CD4-positive, CD25-positive, alpha-beta regulatory T cell (primary cell): ENCODE measurements around the gene IFNAR1. TPM values are rescaled to one million over a fixed set of nuclear protein-coding genes. Genes with fewer than 3 reads are reported as not detected.
"Not testable (repeated sequence)": the region's sequence is repeated elsewhere in the genome, so short reads cannot be mapped to it uniquely, and the experiment has no call there.

Source experiments
- ATAC-seq, 2 donors: fragments of 150-1000 bp; cut with Tn5 transposase; one replicate each; pipeline ENCODE4 v1.10.0; 2021; ENCODE audit warnings: low read depth in 2 of 2, moderate number of reproducible peaks in 2 of 2, moderate library complexity in 1 of 2
- DNase-seq, 3 donors: peaks; one replicate each; pipeline versions ENCODE4 v3.0.0 to v3.0.0-alpha.2; 2012 to 2022; ENCODE audit warnings: mixed read lengths in 1 of 3
- H3K27ac ChIP-seq: one replicate; pipeline ENCODE4 v1.7.0; 2013; ENCODE audit warnings: mild to moderate bottlenecking, low read length; ENCODE audit not compliant: insufficient read depth, poor library complexity, severe bottlenecking
- H3K27me3 ChIP-seq: one replicate; pipeline ENCODE4 v1.7.0; 2013; ENCODE audit warnings: low read length; ENCODE audit not compliant: control insufficient read depth, insufficient read depth
- H3K36me3 ChIP-seq: one replicate; pipeline ENCODE4 v1.7.0; 2013; ENCODE audit warnings: mild to moderate bottlenecking, low read length, moderate library complexity; ENCODE audit not compliant: control insufficient read depth, insufficient read depth
- H3K4me1 ChIP-seq: 2 replicates; pipeline ENCODE4 v1.7.0; 2013; ENCODE audit warnings: mild to moderate bottlenecking, low read length; ENCODE audit not compliant: insufficient read depth, control insufficient read depth, poor library complexity, severe bottlenecking
- H3K4me3 ChIP-seq: one replicate; pipeline ENCODE4 v1.7.0; 2013; ENCODE audit warnings: low read depth, mild to moderate bottlenecking, low read length, moderate library complexity
- H3K9me3 ChIP-seq, 2 experiments: 1 replicate in 1 of 2; 2 replicates in 1 of 2; pipeline ENCODE4 v1.7.0; 2013; ENCODE audit warnings: low read length in 2 of 2, mild to moderate bottlenecking in 1 of 2, moderate library complexity in 1 of 2; ENCODE audit not compliant: control insufficient read depth in 2 of 2
- H3K27ac Mint-ChIP-seq, 3 donors: one replicate each; pipeline ENCODE4 v1.8.0; 2020 to 2022; ENCODE audit warnings: mild to moderate bottlenecking in 3 of 3, mixed read lengths in 3 of 3, moderate library complexity in 2 of 3
- H3K27me3 Mint-ChIP-seq: one replicate; pipeline ENCODE4 v1.8.0; 2022; ENCODE audit warnings: mild to moderate bottlenecking, mixed read lengths
- H3K36me3 Mint-ChIP-seq: one replicate; pipeline ENCODE4 v1.8.0; 2020; ENCODE audit warnings: mixed read lengths
- H3K4me1 Mint-ChIP-seq, 4 donors: one replicate each; pipeline ENCODE4 v1.8.0; 2020 to 2022; ENCODE audit warnings: mixed read lengths in 4 of 4, mild to moderate bottlenecking in 1 of 4
- H3K4me3 Mint-ChIP-seq, 4 donors: one replicate each; pipeline ENCODE4 v1.8.0; 2020 to 2022; ENCODE audit warnings: mild to moderate bottlenecking in 4 of 4, mixed read lengths in 4 of 4, moderate library complexity in 3 of 4
- H3K9me3 Mint-ChIP-seq, 7 donors: one replicate each; pipeline ENCODE4 v1.8.0; 2020 to 2022; ENCODE audit warnings: mixed read lengths in 7 of 7, mild to moderate bottlenecking in 3 of 7, moderate library complexity in 2 of 7
- polyA plus RNA-seq, 4 donors: library from polyadenylated mRNA; unstranded; fragments of 300-500 nt; fragmentation: Illumina TruSeq; gene quantifications; one replicate each; pipeline ENCODE4 v1.2.3, GENCODE V29; 2021
- total RNA-seq: library from RNA; stranded (reverse); gene quantifications from one replicate; pipeline ENCODE4 v1.2.3, GENCODE V29; 2022

The IFNAR1 gene
- total and polyA plus RNA-seq, 5 donors from 2014 or later = 23.9 to 93.8 (median 67.8) TPM

DNA sequence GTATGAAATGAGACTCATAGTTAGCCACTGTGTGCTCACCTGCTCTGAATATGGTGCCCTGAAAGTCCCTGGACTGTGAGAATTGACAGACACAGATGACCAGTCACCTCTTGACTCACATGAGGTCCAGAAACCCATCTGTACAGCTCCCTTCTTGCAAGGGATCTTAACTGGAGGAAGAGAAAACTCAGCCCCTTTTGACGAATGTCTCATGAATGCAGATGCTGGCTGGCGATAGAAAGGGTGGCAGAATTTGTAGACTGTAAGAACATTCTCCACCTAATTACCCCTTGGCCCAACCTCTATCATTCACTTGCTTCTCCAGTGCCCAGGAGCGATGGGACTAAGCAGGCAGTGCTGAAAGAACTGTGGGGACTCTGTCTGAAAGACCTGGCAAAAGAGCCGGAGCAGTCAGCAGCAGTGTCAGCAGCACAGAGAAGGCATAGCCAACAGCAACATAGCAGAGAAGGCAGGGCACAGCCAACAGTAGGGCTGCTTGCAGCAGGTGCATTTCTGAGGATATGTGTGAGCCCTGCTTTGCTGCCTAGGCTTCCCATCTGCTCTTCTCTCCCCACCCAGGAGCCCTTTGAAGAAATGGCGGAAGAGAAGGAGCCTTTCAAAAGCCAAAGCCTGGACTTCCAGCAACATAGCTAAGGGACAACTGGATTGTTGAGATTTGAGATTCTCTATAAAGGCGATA lies 52.6 kb downstream of the IFNAR1 start:
- peaks cover 37% of the 10 kb centered on the region for H3K4me1 ChIP-seq
- DNase-seq = no peak
- ATAC-seq = no peak
- no peaks in the 10 kb centered on the region for H3K36me3 Mint-ChIP-seq
- H3K27me3 Mint-ChIP-seq = peaks cover 6% of the 10 kb centered on the region
- no peaks in the 10 kb centered on the region for H3K9me3 ChIP-seq
- no peaks in the 10 kb centered on the region for H3K27me3 ChIP-seq
- H3K27ac ChIP-seq = no peak overlapping the region
- peaks cover 19 to 57% (median 38%) of the 10 kb centered on the region in 4 donors for H3K4me1 Mint-ChIP-seq
- H3K27ac Mint-ChIP-seq = peak overlapping the region in 2 of 3 donors; percentile 43 to 46
- H3K9me3 Mint-ChIP-seq = no peaks in the 10 kb centered on the region
- no peaks in the 10 kb centered on the region for H3K36me3 ChIP-seq
- no peak overlapping the region for H3K4me3 Mint-ChIP-seq
- no peak overlapping the region for H3K4me3 ChIP-seq

DNA sequence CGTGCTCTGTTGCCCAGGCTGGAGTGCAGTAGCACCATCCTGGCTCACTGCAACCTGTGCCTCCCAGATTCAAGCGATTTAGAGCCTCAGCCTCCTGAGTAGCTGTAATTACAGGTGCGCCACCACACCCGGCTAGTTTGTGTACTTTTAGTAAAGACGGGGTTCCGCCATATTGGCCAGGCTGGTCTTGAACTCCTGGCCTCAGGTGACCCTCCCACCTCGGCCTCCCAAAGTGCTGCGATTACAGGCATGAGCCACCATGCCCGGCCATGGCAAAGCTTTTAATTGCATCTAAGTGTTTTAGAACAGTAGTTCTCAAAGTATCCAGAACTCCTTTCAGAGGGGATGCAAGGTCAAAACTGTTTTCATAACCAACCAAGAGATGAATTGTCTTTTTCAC lies 53.3 kb downstream of the IFNAR1 start:
- no peaks in the 10 kb centered on the region for H3K36me3 ChIP-seq
- no peak for ATAC-seq
- Mint-ChIP-seq H3K4me3 (no peak overlapping the region), H3K36me3 (no peaks in the 10 kb centered on the region), H3K4me1 (peaks cover 19 to 64% (median 44%) of the 10 kb centered on the region in 4 donors), H3K27ac (peak overlapping the region; percentile 38 to 82 (median 79)), H3K9me3 (no peaks in the 10 kb centered on the region), H3K27me3 (peaks cover 8% of the 10 kb centered on the region)
- no peaks in the 10 kb centered on the region for H3K9me3 ChIP-seq
- peaks cover 44% of the 10 kb centered on the region for H3K4me1 ChIP-seq
- no peaks in the 10 kb centered on the region for H3K27me3 ChIP-seq
- DNase-seq = no peak
- H3K4me3 ChIP-seq = no peak overlapping the region
- H3K27ac ChIP-seq = no peak overlapping the region

DNA sequence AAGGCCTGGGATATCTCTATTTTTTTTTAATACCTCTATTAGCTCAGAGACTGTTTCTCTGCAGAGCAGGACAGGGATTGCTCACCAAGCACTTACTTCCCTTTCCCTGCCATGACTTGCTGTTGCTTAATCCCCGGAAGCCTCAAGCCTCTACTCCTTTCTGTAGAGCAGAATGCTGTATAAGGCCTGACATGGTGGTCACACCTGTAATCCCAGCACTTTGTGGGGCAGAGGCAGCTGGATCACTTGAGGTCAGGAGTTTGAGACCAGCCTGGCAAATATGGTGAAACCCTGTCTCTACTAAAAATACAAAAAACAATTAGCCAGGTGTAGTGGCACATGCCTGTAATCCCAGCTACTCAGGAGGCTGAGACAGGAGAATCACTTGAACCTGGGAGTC lies 55.2 kb downstream of the IFNAR1 start:
- peaks cover 20% of the 10 kb centered on the region for H3K27me3 Mint-ChIP-seq
- H3K27me3 ChIP-seq, H3K9me3 Mint-ChIP-seq, H3K36me3 ChIP-seq, DNase-seq, H3K36me3 Mint-ChIP-seq, H3K9me3 ChIP-seq, ATAC-seq: not testable (repeated sequence)
- H3K27ac Mint-ChIP-seq = peak overlapping the region; percentile 82 to 96 (median 88)
- peak overlapping the region; percentile 73 to 80 (median 76) for H3K4me3 Mint-ChIP-seq
- H3K4me1 Mint-ChIP-seq = peaks cover 21 to 72% (median 58%) of the 10 kb centered on the region in 4 donors
- Histone ChIP-seq H3K4me3 (peak overlapping the region; percentile 54), H3K27ac (peak overlapping the region; percentile 82), H3K4me1 (peaks cover 58% of the 10 kb centered on the region)

DNA sequence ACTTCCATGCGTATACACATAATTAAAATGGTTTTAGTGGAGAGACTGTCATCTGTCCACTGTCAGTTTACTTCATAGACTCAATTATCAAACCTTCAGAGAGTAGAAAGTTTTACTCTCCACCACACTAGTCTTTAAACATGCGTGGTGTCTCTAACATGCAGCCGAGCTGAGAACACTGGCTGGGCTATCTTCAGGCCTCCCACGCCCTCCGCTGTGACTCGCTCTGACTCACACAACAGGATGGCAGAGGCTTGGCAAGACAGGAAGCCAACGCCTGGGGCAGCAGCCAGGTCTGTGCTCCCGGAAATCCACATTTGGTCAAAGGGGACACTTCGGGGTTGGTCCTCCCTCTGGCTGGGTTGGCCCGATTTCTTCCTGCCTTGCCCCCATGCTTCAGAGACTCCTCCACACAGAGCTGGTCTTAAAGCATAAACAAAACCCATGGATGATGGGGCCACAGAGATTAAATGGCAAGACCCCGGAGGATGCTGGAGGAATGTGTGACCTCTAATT lies 55.8 kb downstream of the IFNAR1 start:
- Histone ChIP-seq H3K4me1 (peaks cover 62% of the 10 kb centered on the region), H3K27me3 (no peaks in the 10 kb centered on the region), H3K4me3 (peak overlapping the region; percentile 54), H3K27ac (peak overlapping the region; percentile 82), H3K36me3 (no peaks in the 10 kb centered on the region), H3K9me3 (no peaks in the 10 kb centered on the region)
- Mint-ChIP-seq H3K27me3 (peaks cover 21% of the 10 kb centered on the region), H3K4me1 (peaks cover 22 to 73% (median 60%) of the 10 kb centered on the region in 4 donors), H3K27ac (peak overlapping the region; percentile 82 to 96 (median 88)), H3K36me3 (no peaks in the 10 kb centered on the region), H3K9me3 (no peaks in the 10 kb centered on the region), H3K4me3 (peak overlapping the region; percentile 73 to 80 (median 76))
- peak; percentile 83 to 84 for ATAC-seq
- peak; percentile 76 to 96 (median 77) for DNase-seq

DNA sequence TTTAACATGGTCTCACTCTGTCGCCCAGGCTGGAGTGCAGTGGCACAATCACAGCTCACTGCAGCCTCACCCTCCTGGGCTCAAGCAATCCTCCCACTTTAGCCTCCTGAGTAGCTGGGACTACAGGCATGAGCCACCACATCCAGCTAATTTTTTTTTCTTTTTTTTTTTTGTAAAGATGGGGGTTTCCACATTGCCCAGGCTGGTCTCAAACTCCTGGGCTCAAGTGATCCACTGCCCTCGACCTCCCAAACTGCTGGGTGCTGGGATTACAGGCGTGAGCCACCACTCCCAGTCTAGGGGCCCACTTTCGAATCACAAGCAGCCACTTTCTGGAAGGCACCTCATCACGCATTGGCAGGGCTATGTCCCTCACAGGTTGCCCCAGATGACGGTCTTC lies 56.6 kb downstream of the IFNAR1 start:
- Histone ChIP-seq H3K27ac (peak overlapping the region; percentile 82), H3K4me1 (peaks cover 62% of the 10 kb centered on the region)
- Mint-ChIP-seq H3K27me3 (peaks cover 27% of the 10 kb centered on the region), H3K4me1 (peaks cover 22 to 78% (median 61%) of the 10 kb centered on the region in 4 donors), H3K4me3 (peak overlapping the region in 3 of 4 donors; percentile 73 to 79 (median 74)), H3K27ac (peak overlapping the region; percentile 82 to 96 (median 88))
- not testable (repeated sequence) for H3K9me3 ChIP-seq, DNase-seq, H3K9me3 Mint-ChIP-seq, H3K27me3 ChIP-seq, H3K4me3 ChIP-seq, ATAC-seq, H3K36me3 Mint-ChIP-seq, H3K36me3 ChIP-seq

DNA sequence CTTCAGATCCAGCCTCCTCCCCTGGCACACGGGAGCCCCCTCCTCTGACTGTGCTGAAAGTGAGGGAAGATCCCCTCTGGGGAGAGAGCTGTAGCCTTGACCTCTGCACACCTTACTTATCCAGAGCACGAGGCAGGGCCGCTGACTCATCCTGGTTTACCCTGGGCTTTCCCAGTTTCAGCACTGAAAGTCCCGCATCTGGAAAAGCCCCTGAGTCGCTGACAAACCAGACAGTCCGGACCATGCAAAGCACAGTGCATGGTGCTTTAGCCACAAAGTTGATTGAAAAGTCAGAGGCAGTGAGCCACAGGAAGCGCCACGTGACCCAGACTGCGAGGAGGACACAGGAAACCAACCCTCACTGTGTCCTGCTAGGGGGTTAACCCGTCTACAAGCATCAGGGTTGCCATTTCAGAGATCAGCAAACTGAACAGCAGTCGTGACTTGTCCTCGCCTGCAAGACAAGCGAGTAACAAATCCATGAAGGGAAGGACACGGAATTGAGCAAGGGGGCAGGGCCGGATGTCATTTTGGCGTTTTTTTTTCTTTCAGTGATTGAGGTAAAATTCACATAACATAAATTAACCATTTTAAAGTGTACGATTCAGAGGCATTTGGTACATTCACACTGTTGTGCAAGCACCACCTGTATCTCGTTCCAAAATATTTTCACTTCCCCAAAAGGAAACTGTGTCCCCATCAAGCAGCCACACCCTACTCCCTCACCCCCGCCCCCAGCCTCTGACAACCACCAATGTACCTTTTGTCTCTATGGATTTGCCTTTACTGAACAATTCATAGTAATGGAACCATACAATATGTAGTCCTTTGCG lies 58.5 kb downstream of the IFNAR1 start:
- H3K27me3 Mint-ChIP-seq = peaks cover 31% of the 10 kb centered on the region
- peak; percentile 54 to 56 for ATAC-seq
- no peaks in the 10 kb centered on the region for H3K9me3 Mint-ChIP-seq
- H3K9me3 ChIP-seq = no peaks in the 10 kb centered on the region
- H3K4me3 Mint-ChIP-seq = peak overlapping the region; percentile 71 to 93 (median 91)
- H3K36me3 ChIP-seq = no peaks in the 10 kb centered on the region
- H3K4me1 ChIP-seq = peaks cover 62% of the 10 kb centered on the region
- H3K4me1 Mint-ChIP-seq = peaks cover 18 to 76% (median 59%) of the 10 kb centered on the region in 4 donors
- peak; percentile 64 to 88 (median 70) for DNase-seq
- H3K27me3 ChIP-seq = no peaks in the 10 kb centered on the region
- peak overlapping the region; percentile 82 to 96 (median 83) for H3K27ac Mint-ChIP-seq
- H3K27ac ChIP-seq = peak overlapping the region; percentile 74
- H3K36me3 Mint-ChIP-seq = no peaks in the 10 kb centered on the region
- H3K4me3 ChIP-seq = peak overlapping the region; percentile 85

DNA sequence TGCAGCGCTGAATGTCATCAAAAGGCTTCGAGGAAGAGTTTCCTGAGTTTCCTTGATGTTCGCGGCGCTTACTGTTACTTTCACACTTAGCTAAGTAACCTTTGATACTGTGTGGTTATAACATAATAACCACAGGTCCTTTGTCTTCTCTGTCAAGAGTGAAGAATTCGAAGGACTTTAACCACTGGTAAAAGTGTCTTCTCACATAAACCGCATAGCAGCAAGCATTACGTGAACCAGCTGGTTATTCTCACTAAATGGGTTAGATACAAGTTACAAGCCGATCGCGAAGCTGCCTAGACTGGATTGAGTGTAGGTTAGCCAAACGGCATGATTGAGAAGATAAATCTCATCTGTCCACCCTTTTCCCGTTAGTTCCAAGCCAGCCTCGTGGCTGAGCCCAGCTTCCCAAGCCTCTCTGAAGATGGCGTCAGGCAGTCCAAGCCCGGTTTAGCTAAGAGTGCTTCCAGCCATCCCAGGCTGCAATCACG lies 60.1 kb downstream of the IFNAR1 start:
- peak; percentile 33 to 52 for ATAC-seq
- H3K4me3 Mint-ChIP-seq = peak overlapping the region; percentile 71 to 92 (median 86)
- H3K36me3 Mint-ChIP-seq = no peaks in the 10 kb centered on the region
- H3K4me3 ChIP-seq = peak overlapping the region; percentile 76
- H3K9me3 ChIP-seq = no peaks in the 10 kb centered on the region
- DNase-seq = peak in 2 of 3 donors; percentile 62 to 87
- peak overlapping the region; percentile 73 to 97 (median 82) for H3K27ac Mint-ChIP-seq
- H3K27me3 Mint-ChIP-seq = peaks cover 34% of the 10 kb centered on the region
- H3K9me3 Mint-ChIP-seq = no peaks in the 10 kb centered on the region
- H3K4me1 ChIP-seq = peaks cover 56% of the 10 kb centered on the region
- H3K27ac ChIP-seq = peak overlapping the region; percentile 74
- no peaks in the 10 kb centered on the region for H3K27me3 ChIP-seq
- no peaks in the 10 kb centered on the region for H3K36me3 ChIP-seq
- H3K4me1 Mint-ChIP-seq = peaks cover 18 to 65% (median 51%) of the 10 kb centered on the region in 4 donors
